ENCODE results near the gene HES5.

GRCh38 chr1:2518528-2518927 is 11.5 kb downstream of the HES5 start:
- TF ChIP-seq EZH2 (IDR thresholded peaks at IDR 0.05; ENCODE audit: low read length, missing control alignments) (no peak), CTCF (conservative IDR thresholded peaks at IDR 0.05 in 1 of 2, IDR thresholded peaks at IDR 0.05 in 1 of 2; ENCODE audit: low read depth in 1 of 2, low read length in 2 of 2) (no peak)

Data from fibroblast of lung (primary cell).